Loucy (cell line): ENCODE results near the gene MAP1A.

Experiments used
- EZH2phosphoT487 ChIP-seq: fragments of 200-600 bp; IDR thresholded peaks from 2 replicates; pipeline ENCODE4 v1.6.1; 2018; ENCODE audit warnings: antibody characterized with exemption, mild to moderate bottlenecking, moderate library complexity, borderline replicate concordance
- TF ChIP-seq, protein P1 (sequence below): fragments of 200-600 bp; sonication (generic); conservative IDR thresholded peaks from 2 replicates; pipeline ENCODE4 v1.5.1; 2014; ENCODE audit warnings: mild to moderate bottlenecking, antibody characterized with exemption, low read length

DNA sequence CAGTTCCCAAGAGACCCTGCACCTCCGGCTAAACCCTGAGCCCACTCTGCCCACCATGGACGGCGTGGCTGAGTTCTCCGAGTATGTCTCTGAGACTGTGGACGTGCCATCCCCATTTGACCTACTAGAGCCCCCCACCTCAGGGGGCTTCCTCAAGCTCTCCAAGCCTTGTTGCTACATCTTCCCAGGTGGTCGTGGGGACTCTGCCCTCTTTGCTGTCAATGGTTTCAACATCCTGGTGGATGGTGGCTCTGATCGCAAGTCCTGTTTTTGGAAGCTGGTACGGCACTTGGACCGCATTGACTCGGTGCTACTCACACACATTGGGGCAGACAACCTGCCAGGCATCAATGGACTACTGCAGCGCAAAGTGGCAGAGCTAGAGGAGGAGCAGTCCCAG is 4.0 kb downstream of the MAP1A start:
- TF ChIP-seq, protein P1, sequence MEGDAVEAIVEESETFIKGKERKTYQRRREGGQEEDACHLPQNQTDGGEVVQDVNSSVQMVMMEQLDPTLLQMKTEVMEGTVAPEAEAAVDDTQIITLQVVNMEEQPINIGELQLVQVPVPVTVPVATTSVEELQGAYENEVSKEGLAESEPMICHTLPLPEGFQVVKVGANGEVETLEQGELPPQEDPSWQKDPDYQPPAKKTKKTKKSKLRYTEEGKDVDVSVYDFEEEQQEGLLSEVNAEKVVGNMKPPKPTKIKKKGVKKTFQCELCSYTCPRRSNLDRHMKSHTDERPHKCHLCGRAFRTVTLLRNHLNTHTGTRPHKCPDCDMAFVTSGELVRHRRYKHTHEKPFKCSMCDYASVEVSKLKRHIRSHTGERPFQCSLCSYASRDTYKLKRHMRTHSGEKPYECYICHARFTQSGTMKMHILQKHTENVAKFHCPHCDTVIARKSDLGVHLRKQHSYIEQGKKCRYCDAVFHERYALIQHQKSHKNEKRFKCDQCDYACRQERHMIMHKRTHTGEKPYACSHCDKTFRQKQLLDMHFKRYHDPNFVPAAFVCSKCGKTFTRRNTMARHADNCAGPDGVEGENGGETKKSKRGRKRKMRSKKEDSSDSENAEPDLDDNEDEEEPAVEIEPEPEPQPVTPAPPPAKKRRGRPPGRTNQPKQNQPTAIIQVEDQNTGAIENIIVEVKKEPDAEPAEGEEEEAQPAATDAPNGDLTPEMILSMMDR = no peak
- TF ChIP-seq EZH2phosphoT487 = no peak
